ENCODE results near the gene GUCY1A1.

Gene GUCY1A1

DNA sequence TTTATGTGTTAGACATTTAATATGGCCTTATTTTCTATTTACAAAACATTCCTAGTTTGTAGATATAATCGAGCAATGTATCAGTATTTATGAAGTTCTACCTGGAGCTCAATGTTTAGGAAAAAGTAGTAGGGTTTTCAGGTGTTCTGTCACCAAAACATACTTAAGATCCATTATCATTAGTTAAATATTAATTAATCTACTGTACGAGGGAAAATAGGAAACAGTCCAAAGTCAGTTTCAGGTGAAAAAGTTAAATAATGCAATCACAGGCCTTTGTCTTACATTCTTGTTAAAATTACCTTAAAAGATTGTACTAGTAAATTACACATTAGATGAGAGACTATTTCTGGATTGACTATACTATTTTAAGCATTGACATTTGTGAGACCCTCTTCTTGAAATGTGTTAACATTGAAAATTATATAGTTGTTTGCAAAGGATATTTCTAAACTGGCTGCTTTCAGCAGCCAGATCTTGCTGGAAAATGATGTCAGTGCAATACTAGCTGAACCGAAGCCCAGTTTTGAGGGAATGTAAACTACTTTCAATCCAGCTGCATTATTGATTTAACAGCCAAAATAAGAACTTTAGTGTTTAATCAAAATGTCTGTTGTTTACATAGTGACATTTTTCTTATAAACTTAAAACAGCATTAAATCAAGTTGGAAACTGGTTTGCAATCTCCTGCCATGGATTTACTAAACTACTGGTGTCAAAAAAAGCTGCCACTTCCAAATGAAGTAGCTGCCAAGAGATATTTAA is 111.5 kb downstream of the GUCY1A1 start:
- no peak for DNase-seq (ENCODE audit: low read depth in 2 of 2)

- DNase-seq (ENCODE audit: low read depth in 2 of 2), result no peak
These were observed 114.1 kb downstream of the GUCY1A1 start for GRCh38 chr4:155780775-155781174.

DNA sequence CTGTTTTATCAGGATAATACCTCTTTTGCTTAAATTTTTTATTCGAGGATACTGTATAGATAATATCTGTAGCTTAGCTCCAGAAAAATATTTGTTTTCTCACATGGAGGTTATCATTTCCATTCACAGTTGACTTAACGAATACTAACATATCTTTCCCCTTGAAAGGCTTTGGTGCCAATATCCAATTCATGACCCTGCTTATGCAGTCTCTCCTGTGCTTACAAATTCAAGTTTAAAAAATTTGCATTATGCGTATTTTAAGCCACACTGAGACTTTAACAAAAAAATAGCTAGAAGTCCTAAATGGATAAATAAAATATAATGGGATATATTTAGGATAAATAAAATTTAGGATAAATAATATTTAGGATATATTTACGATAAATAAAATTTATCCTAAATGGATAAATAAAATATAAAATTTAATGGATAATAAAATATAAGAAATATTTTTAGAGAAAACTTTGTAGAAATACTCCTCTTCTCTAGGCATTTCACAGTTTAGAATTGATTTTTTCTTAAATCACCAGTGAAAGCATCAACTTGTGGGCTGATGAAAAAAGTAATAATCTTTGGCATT is 114.7 kb downstream of the GUCY1A1 start:
- no peak for DNase-seq (ENCODE audit: low read depth in 2 of 2)

Data from stimulated activated CD8-positive, alpha-beta memory T cell treated with anti-CD3 and anti-CD28 coated beads, Interleukin-7, amount 100 ng/mL, for 4 hours (primary cell).